Mesendoderm (in vitro differentiated cells): Measurements from ENCODE around the gene SDF4.

Experiments used
- DNase-seq: peaks from one replicate; pipeline ENCODE4 v3.0.0; 2013
- H2AK5ac ChIP-seq: 2 replicates; pipeline ENCODE4 v1.6.1; 2013; ENCODE audit warnings: low read length, inconsistent platforms
- H2BK120ac ChIP-seq: 2 replicates; pipeline ENCODE4 v1.6.1; 2013; ENCODE audit warnings: low read depth, mild to moderate bottlenecking, low read length, moderate library complexity, mixed read lengths
- H2BK15ac ChIP-seq: replicated peaks from 2 replicates; pipeline ENCODE4 v1.6.1; 2013; ENCODE audit warnings: low read depth, mild to moderate bottlenecking, moderate library complexity
- H2BK5ac ChIP-seq: 2 replicates; pipeline ENCODE4 v1.6.1; 2013; ENCODE audit warnings: low read length, inconsistent platforms
- H3K18ac ChIP-seq: 2 replicates; pipeline ENCODE4 v1.6.1; 2013; ENCODE audit warnings: mild to moderate bottlenecking, low read length, mixed read lengths
- H3K23ac ChIP-seq: one replicate; pipeline ENCODE4 v1.6.1; 2013; ENCODE audit warnings: low read length
- H3K27ac ChIP-seq: 2 replicates; pipeline ENCODE4 v1.5.1; 2013; ENCODE audit warnings: low read depth, mild to moderate bottlenecking, inconsistent platforms, low read length, moderate library complexity
- H3K27me3 ChIP-seq: 2 replicates; pipeline ENCODE4 v1.6.1; 2013; ENCODE audit warnings: low read length, control low read depth, mild to moderate bottlenecking, inconsistent platforms; ENCODE audit not compliant: insufficient read depth, poor library complexity
- H3K36me3 ChIP-seq: 2 replicates; pipeline ENCODE4 v1.6.1; 2013; ENCODE audit warnings: low read length, inconsistent platforms; ENCODE audit not compliant: control insufficient read depth, insufficient read depth
- H3K4ac ChIP-seq: one replicate; pipeline ENCODE4 v1.6.1; 2013; ENCODE audit warnings: low read depth, mild to moderate bottlenecking, low read length, moderate library complexity
- H3K4me1 ChIP-seq: 2 replicates; pipeline ENCODE4 v1.6.1; 2013; ENCODE audit warnings: low read depth, low read length, inconsistent platforms; ENCODE audit not compliant: control insufficient read depth
- H3K4me2 ChIP-seq: 2 replicates; pipeline ENCODE4 v1.6.1; 2013; ENCODE audit warnings: low read length
- H3K4me3 ChIP-seq: 2 replicates; pipeline ENCODE4 v1.5.1; 2013; ENCODE audit warnings: mild to moderate bottlenecking, low read length
- H3K56ac ChIP-seq: one replicate; pipeline ENCODE4 v1.6.1; 2013; ENCODE audit warnings: low read length
- H3K79me1 ChIP-seq: 2 replicates; pipeline ENCODE4 v1.6.1; 2013; ENCODE audit warnings: low read length, inconsistent platforms
- H3K79me2 ChIP-seq: 2 replicates; pipeline ENCODE4 v1.6.1; 2013; ENCODE audit warnings: mild to moderate bottlenecking, low read length; ENCODE audit not compliant: control insufficient read depth, insufficient read depth
- H3K9ac ChIP-seq: 2 replicates; pipeline ENCODE4 v1.6.1; 2013; ENCODE audit warnings: low read length, inconsistent platforms
- H4K5ac ChIP-seq: one replicate; pipeline ENCODE4 v1.6.1; 2013; ENCODE audit warnings: low read length
- H4K8ac ChIP-seq: one replicate; pipeline ENCODE4 v1.6.1; 2013; ENCODE audit warnings: low read depth, mild to moderate bottlenecking, control low read depth, low read length, moderate library complexity
- WGBS: extraction: QIAGEN DNeasy Blood & Tissue Kit; methylation state at CpG from one replicate; pipeline ENCODE4 v1.1.7; 2013; ENCODE audit warnings: low lambda C conversion rate, missing lambda C conversion rate; ENCODE audit not compliant: insufficient coverage; ENCODE audit errors: extremely low coverage; 5-methylcytosine and 5-hydroxymethylcytosine counted together

Gene SDF4

GRCh38 chr1:1262071-1262470 lies 30.3 kb upstream of the SDF4 start:
- H2BK5ac ChIP-seq = no peak overlapping the region
- H3K9ac ChIP-seq = no peak overlapping the region
- no peak overlapping the region for H4K8ac ChIP-seq
- no peak overlapping the region for H4K5ac ChIP-seq
- peaks cover 10% of the 10 kb centered on the region for H3K79me1 ChIP-seq
- H3K4me1 ChIP-seq = no peaks in the 10 kb centered on the region
- DNase-seq = no peak
- no peaks in the 10 kb centered on the region for H3K79me2 ChIP-seq
- WGBS = no CpG with 5 or more reads among the region's 17 CpGs
- no peak overlapping the region for H3K4me3 ChIP-seq
- no peak overlapping the region for H2AK5ac ChIP-seq
- no peak overlapping the region for H3K18ac ChIP-seq
- peaks cover 14% of the 10 kb centered on the region for H3K36me3 ChIP-seq
- no peaks in the 10 kb centered on the region for H3K27me3 ChIP-seq
- no peak overlapping the region for H3K56ac ChIP-seq
- no peak overlapping the region for H3K27ac ChIP-seq
- H3K4ac ChIP-seq = no peak overlapping the region
- H3K4me2 ChIP-seq = no peak overlapping the region
- H2BK15ac ChIP-seq = no peak overlapping the region
- no peak overlapping the region for H2BK120ac ChIP-seq
- H3K23ac ChIP-seq = no peak overlapping the region

- Histone ChIP-seq H2BK120ac (no peak overlapping the region), H2AK5ac (no peak overlapping the region), H3K79me2 (no peaks in the 10 kb centered on the region), H4K5ac (no peak overlapping the region), H3K79me1 (peaks cover 10% of the 10 kb centered on the region), H2BK5ac (no peak overlapping the region), H3K23ac (no peak overlapping the region), H3K18ac (no peak overlapping the region), H3K4ac (no peak overlapping the region), H3K27ac (no peak overlapping the region), H3K27me3 (no peaks in the 10 kb centered on the region), H4K8ac (no peak overlapping the region), H3K4me1 (no peaks in the 10 kb centered on the region), H3K4me2 (no peak overlapping the region), H3K9ac (no peak overlapping the region), H2BK15ac (no peak overlapping the region), H3K4me3 (no peak overlapping the region), H3K56ac (no peak overlapping the region), H3K36me3 (peaks cover 14% of the 10 kb centered on the region)
- no peak for DNase-seq
- WGBS = no CpG with 5 or more reads among the region's 16 CpGs
Measured at GRCh38 chr1:1260843-1261560, 29.2 kb upstream of the SDF4 start.

GRCh38 chr1:1259951-1260600 lies 28.3 kb upstream of the SDF4 start:
- no peak overlapping the region for H3K23ac ChIP-seq
- no peak overlapping the region for H3K56ac ChIP-seq
- DNase-seq = no peak
- peaks cover 19% of the 10 kb centered on the region for H3K36me3 ChIP-seq
- no peak overlapping the region for H4K5ac ChIP-seq
- no peaks in the 10 kb centered on the region for H3K4me1 ChIP-seq
- H2BK15ac ChIP-seq = no peak overlapping the region
- H3K27me3 ChIP-seq = no peaks in the 10 kb centered on the region
- no CpG with 5 or more reads among the region's 26 CpGs for WGBS
- H3K9ac ChIP-seq = no peak overlapping the region
- H3K79me2 ChIP-seq = no peaks in the 10 kb centered on the region
- no peak overlapping the region for H2BK120ac ChIP-seq
- no peak overlapping the region for H3K4me2 ChIP-seq
- no peak overlapping the region for H4K8ac ChIP-seq
- H2BK5ac ChIP-seq = no peak overlapping the region
- H2AK5ac ChIP-seq = no peak overlapping the region
- no peak overlapping the region for H3K4me3 ChIP-seq
- no peak overlapping the region for H3K18ac ChIP-seq
- no peak overlapping the region for H3K4ac ChIP-seq
- peaks cover 11% of the 10 kb centered on the region for H3K79me1 ChIP-seq
- H3K27ac ChIP-seq = no peak overlapping the region

GRCh38 chr1:1259540-1259939 lies 27.7 kb upstream of the SDF4 start:
- DNase-seq = no peak
- no peak overlapping the region for H3K4me2 ChIP-seq
- H3K27me3 ChIP-seq = no peaks in the 10 kb centered on the region
- H3K4ac ChIP-seq = no peak overlapping the region
- peaks cover 20% of the 10 kb centered on the region for H3K36me3 ChIP-seq
- H2BK120ac ChIP-seq = no peak overlapping the region
- H3K23ac ChIP-seq = no peak overlapping the region
- no peak overlapping the region for H2BK5ac ChIP-seq
- no peak overlapping the region for H3K18ac ChIP-seq
- no peak overlapping the region for H2AK5ac ChIP-seq
- no peak overlapping the region for H2BK15ac ChIP-seq
- H4K5ac ChIP-seq = no peak overlapping the region
- WGBS = no CpG with 5 or more reads among the region's 18 CpGs
- no peaks in the 10 kb centered on the region for H3K79me2 ChIP-seq
- H4K8ac ChIP-seq = no peak overlapping the region
- no peak overlapping the region for H3K27ac ChIP-seq
- peaks cover 10% of the 10 kb centered on the region for H3K79me1 ChIP-seq
- no peak overlapping the region for H3K9ac ChIP-seq
- H3K56ac ChIP-seq = no peak overlapping the region
- no peak overlapping the region for H3K4me3 ChIP-seq
- H3K4me1 ChIP-seq = no peaks in the 10 kb centered on the region

- Histone ChIP-seq H2BK5ac (no peak overlapping the region), H2AK5ac (no peak overlapping the region), H3K18ac (no peak overlapping the region), H3K4me3 (no peak overlapping the region), H3K36me3 (peaks cover 20% of the 10 kb centered on the region), H3K27me3 (no peaks in the 10 kb centered on the region), H3K4me1 (no peaks in the 10 kb centered on the region), H3K27ac (no peak overlapping the region), H3K79me1 (peaks cover 10% of the 10 kb centered on the region), H3K56ac (no peak overlapping the region), H3K9ac (no peak overlapping the region), H3K4me2 (no peak overlapping the region), H2BK120ac (no peak overlapping the region), H4K8ac (no peak overlapping the region), H2BK15ac (no peak overlapping the region), H4K5ac (no peak overlapping the region), H3K23ac (no peak overlapping the region), H3K4ac (no peak overlapping the region), H3K79me2 (no peaks in the 10 kb centered on the region)
- DNase-seq = no peak
- no CpG with 5 or more reads among the region's 22 CpGs for WGBS
Measured at GRCh38 chr1:1259119-1259488, 27.3 kb upstream of the SDF4 start.
